Mucosa of descending colon (tissue), 3 donors: Measurements from ENCODE around the gene NCOA4. TPM values are rescaled to one million over a fixed set of nuclear protein-coding genes. Genes with fewer than 3 reads are reported as not detected.

ENCODE experiments used
- ATAC-seq: fragments of 200-7000 bp; cut with Tn5 transposase; one replicate; pipeline ENCODE4 v1.9.1; 2020; ENCODE audit warnings: mild to moderate bottlenecking, moderate library complexity
- DNase-seq, 3 donors: peaks; one replicate each; pipeline ENCODE4 v3.0.0-alpha.2; 2020
- H3K36me3 ChIP-seq: fragments of 200-600 bp; one replicate; pipeline ENCODE4 v1.8.0; 2021; ENCODE audit warnings: low read depth, mild to moderate bottlenecking
- H3K4me1 ChIP-seq: fragments of 200-600 bp; one replicate; pipeline ENCODE4 v1.8.0; 2021; ENCODE audit warnings: low read depth, mild to moderate bottlenecking
- H3K4me3 ChIP-seq: fragments of 200-600 bp; one replicate; pipeline ENCODE4 v1.8.0; 2021; ENCODE audit warnings: mild to moderate bottlenecking
- H3K9me3 ChIP-seq: fragments of 200-600 bp; one replicate; pipeline ENCODE4 v1.8.0; 2021; ENCODE audit warnings: mild to moderate bottlenecking
- intact Hi-C, 2 donors: fragments of 100-400 bp; cut with DNase I in 1 of 2; cut with micrococcal nuclease in 1 of 2; formaldehyde crosslinking; loops; one replicate each; pipeline versions ENCODE4 v1.11.0 to v1.11.1; 2022; cut with DNase I, micrococcal nuclease
- total RNA-seq, 3 donors: library from RNA; stranded (reverse); fragmentation: NEBNext Ultra II Directional in 2 of 3; extraction: Animal tissue kit (Norgen Biotek cat#: 25700) in 2 of 3; gene quantifications; one replicate each; pipeline versions ENCODE4 v1.2.1 to v1.2.4, GENCODE V29; 2021 to 2023
- TF ChIP-seq, protein P1 (sequence below): fragments of 200-600 bp; IDR thresholded peaks from one replicate; pipeline ENCODE4 v1.8.0; 2022; ENCODE audit warnings: antibody characterized with exemption, mild to moderate bottlenecking
- donor health status: DM: no; HTN: no; CAD: no; lungs with moderate emphysema.
- donor health status: DM: no; HTN: no; CAD: no.
- donor health status: DM: no; HTN: yes; CAD: no.

Gene NCOA4
- total RNA-seq, 3 donors from 2014 or later, result 183 to 206 (median 193) TPM

DNA sequence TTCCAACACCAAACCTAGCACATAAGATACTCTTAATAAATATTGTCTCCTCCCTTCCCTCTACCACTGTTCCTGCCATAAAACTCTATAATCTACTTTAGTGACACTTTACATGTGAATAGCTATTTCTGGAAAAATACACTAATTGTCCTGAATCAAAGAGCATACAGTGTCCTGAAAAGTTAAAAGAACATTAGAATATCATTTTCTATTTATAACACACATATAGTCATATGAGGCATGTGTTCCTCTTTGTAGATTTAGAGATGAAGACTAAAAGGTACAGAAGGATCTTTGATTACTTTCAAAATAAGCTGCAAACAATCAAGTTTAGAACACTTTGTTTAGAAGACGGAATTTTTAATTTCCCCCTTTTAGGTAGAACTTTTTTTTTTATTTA, 13.6 kb downstream of the NCOA4 start:
- no peak overlapping the region for H3K4me3 ChIP-seq
- peaks cover 17% of the 10 kb centered on the region for H3K4me1 ChIP-seq
- H3K9me3 ChIP-seq, result no peaks in the 10 kb centered on the region
- TF ChIP-seq, protein P1, sequence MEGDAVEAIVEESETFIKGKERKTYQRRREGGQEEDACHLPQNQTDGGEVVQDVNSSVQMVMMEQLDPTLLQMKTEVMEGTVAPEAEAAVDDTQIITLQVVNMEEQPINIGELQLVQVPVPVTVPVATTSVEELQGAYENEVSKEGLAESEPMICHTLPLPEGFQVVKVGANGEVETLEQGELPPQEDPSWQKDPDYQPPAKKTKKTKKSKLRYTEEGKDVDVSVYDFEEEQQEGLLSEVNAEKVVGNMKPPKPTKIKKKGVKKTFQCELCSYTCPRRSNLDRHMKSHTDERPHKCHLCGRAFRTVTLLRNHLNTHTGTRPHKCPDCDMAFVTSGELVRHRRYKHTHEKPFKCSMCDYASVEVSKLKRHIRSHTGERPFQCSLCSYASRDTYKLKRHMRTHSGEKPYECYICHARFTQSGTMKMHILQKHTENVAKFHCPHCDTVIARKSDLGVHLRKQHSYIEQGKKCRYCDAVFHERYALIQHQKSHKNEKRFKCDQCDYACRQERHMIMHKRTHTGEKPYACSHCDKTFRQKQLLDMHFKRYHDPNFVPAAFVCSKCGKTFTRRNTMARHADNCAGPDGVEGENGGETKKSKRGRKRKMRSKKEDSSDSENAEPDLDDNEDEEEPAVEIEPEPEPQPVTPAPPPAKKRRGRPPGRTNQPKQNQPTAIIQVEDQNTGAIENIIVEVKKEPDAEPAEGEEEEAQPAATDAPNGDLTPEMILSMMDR, result no peak
- H3K36me3 ChIP-seq, result peaks cover 10% of the 10 kb centered on the region
- DNase-seq (no peak), ATAC-seq (no peak)
- intact Hi-C loops, result no loop called here

DNA sequence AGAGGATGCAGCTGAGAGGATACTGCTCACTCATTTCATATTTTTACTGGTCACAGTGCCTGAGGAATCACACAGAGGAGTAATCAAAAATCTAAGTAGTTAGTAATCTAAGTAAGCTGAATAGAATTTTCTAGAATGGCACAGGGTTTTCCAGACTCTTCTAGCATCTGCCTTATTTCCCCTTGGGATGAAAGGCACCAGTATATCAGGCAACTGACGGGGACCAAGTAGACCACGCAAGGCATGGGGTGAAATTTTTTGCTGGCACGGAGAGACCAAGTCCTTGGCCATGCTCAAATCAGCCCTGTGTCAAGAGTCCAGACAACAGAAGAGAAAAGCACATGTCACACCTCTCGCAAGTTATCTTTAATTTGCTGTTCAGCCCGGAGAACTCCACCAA, 14.2 kb downstream of the NCOA4 start:
- Histone ChIP-seq H3K9me3 (no peaks in the 10 kb centered on the region), H3K36me3 (peaks cover 10% of the 10 kb centered on the region), H3K4me1 (peaks cover 14% of the 10 kb centered on the region), H3K4me3 (no peak overlapping the region)
- TF ChIP-seq, protein P1, result no peak
- ATAC-seq, result no peak
- intact Hi-C loops, result no loop called here
- no peak for DNase-seq

DNA sequence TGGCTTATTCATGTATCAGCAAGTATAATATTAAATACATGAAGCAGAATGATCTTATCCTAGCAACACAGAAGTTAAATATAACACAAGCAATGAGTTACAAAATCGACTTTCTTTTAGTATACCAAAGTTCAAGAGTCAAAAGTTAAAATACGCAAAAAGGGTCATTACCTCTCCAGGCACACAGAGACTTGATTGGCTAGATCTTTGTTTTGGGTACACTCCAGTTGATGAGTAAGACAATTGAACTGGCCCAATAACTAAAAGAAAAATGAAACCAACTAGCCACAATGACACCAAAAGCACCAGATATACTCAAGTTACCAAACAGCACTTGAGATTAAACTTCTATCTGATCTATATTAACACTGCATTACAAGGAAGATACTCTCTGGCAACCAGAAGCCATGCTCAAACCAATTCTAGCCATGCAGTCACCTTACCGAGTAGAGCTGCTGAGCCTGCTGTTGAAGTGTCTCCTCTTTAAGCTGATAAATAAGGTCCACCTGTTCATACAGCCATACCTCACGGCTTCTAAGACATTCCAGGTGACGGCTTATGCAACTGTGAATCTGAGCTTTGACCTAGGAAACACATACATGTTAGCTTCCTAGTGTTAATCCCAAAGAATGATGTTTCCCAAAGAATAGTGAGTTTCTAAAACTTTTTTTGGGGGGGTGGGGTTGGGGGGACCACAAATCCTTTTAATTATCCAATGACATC, 15.6 kb downstream of the NCOA4 start:
- no peak for ATAC-seq
- TF ChIP-seq, protein P1, result no peak
- H3K4me3 ChIP-seq, result no peak overlapping the region
- H3K4me1 ChIP-seq, result peaks cover 6% of the 10 kb centered on the region
- no peaks in the 10 kb centered on the region for H3K9me3 ChIP-seq
- DNase-seq, result no peak
- intact Hi-C loops, result no loop called here
- H3K36me3 ChIP-seq, result peaks cover 19% of the 10 kb centered on the region

DNA sequence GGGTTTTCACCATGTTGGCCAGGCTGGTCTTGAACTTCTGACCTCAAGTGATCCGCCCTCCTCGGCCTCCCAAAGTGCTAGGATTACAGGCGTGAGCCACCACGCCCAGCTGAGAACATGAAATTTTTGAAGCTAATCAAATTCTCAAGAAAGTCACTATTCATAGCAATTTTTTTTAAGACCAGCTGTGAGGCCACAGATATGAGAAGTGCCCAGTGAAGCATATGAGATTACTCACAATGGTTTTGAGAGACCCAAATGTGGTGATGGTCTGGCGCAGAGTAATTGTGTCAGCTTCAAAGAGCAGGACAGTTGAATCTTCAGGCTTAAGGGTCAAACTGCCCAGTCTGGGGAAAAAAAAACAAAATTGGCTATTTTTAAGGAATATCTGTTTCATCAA, 16.2 kb downstream of the NCOA4 start:
- Histone ChIP-seq H3K4me1 (peaks cover under 1% of the 10 kb centered on the region), H3K9me3 (no peaks in the 10 kb centered on the region), H3K4me3 (no peak overlapping the region), H3K36me3 (peaks cover 19% of the 10 kb centered on the region)
- intact Hi-C loops, result no loop called here
- no peak for DNase-seq
- ATAC-seq, result no peak
- TF ChIP-seq, protein P1, result no peak

DNA sequence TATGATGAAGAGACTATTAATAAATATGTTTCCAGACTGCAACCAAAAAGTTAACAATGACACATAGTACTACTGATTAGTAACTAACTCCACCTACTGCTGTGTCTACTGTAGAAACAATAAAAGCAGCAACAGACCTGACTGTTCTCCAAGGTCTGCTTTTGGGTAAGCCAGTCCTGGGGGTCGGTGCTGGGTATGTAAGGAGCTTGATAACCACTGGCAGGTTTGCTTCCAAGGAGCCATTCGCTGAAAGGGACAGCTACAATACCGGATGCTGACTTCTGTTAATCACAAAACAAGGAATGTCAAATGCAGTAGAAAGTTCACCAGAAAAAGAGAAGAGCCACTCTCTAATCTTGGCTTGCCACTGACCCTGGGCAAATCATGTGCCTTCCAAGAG, 17.7 kb downstream of the NCOA4 start:
- TF ChIP-seq, protein P1, result no peak
- peaks cover 19% of the 10 kb centered on the region for H3K36me3 ChIP-seq
- H3K4me1 ChIP-seq, result no peaks in the 10 kb centered on the region
- DNase-seq, result no peak
- no peaks in the 10 kb centered on the region for H3K9me3 ChIP-seq
- intact Hi-C loops, result no loop called here
- no peak for ATAC-seq
- no peak overlapping the region for H3K4me3 ChIP-seq
